A549 (cell line): ENCODE results near the gene N4BP2.

Experiments used
- JUN ChIP-seq, 2 experiments: fragments of >200 bp; sonication (Bioruptor Twin); formaldehyde crosslinking; IDR thresholded peaks; 2 replicates in 1 of 2; 3 replicates in 1 of 2; pipeline ENCODE4 v1.6.1; 2016 to 2017
- POLR2A ChIP-seq: IDR thresholded peaks from 2 replicates; pipeline ENCODE4 v1.6.1; 2012; ENCODE audit warnings: mild to moderate bottlenecking, low read length
- TF ChIP-seq, protein P1 (sequence below): fragments of >200 bp; sonication (Bioruptor Twin); formaldehyde crosslinking; IDR thresholded peaks from 3 replicates; pipeline ENCODE4 v1.5.1; 2016
- TF ChIP-seq, protein P2 (sequence below): IDR thresholded peaks from 2 replicates; pipeline ENCODE4 v1.6.1; 2012

DNA sequence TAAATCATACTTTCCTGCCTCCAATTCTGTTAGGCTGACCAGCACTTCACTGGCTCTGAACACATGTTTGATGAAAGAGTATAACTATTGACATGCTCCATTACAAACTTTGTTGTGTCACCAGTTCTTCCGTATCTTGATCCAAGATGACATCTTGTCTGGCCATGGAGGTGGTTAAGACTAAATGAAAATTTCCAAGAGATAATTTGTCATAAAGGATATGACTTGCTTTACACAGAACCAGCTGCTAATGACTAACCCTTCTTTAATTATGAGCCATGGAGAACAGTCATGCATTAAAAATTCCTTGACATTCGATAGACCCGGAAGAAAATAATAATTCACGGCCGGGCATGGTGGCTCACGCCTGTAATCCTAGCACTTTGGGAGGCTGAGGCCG, 17.7 kb upstream of the N4BP2 start:
- TF ChIP-seq POLR2A (no peak), JUN (IDR thresholded peaks at IDR 0.05) (no peak)
- TF ChIP-seq, protein P1, sequence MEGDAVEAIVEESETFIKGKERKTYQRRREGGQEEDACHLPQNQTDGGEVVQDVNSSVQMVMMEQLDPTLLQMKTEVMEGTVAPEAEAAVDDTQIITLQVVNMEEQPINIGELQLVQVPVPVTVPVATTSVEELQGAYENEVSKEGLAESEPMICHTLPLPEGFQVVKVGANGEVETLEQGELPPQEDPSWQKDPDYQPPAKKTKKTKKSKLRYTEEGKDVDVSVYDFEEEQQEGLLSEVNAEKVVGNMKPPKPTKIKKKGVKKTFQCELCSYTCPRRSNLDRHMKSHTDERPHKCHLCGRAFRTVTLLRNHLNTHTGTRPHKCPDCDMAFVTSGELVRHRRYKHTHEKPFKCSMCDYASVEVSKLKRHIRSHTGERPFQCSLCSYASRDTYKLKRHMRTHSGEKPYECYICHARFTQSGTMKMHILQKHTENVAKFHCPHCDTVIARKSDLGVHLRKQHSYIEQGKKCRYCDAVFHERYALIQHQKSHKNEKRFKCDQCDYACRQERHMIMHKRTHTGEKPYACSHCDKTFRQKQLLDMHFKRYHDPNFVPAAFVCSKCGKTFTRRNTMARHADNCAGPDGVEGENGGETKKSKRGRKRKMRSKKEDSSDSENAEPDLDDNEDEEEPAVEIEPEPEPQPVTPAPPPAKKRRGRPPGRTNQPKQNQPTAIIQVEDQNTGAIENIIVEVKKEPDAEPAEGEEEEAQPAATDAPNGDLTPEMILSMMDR, result no peak
- TF ChIP-seq, protein P2, sequence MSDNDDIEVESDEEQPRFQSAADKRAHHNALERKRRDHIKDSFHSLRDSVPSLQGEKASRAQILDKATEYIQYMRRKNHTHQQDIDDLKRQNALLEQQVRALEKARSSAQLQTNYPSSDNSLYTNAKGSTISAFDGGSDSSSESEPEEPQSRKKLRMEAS, result no peak
